ENCODE data around the gene RAF1.

DNA sequence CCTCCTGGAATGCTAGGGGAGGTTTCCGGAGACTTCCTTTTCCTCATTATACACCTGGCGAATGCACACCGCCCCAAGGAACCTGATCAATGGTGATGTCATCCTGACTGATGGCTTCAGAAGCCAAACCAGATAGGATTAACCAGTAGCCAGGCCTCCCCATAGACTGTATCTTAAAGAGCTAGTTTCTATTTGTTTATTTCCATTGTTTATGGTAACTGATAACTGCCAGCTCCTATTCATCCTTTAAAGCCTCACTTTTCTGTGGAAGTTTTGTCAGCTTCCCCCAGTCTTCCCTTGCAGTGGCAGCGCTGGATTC is 118.5 kb downstream of the RAF1 start, which contains the start of gene MKRN2OS:
- TF ChIP-seq, protein P1, sequence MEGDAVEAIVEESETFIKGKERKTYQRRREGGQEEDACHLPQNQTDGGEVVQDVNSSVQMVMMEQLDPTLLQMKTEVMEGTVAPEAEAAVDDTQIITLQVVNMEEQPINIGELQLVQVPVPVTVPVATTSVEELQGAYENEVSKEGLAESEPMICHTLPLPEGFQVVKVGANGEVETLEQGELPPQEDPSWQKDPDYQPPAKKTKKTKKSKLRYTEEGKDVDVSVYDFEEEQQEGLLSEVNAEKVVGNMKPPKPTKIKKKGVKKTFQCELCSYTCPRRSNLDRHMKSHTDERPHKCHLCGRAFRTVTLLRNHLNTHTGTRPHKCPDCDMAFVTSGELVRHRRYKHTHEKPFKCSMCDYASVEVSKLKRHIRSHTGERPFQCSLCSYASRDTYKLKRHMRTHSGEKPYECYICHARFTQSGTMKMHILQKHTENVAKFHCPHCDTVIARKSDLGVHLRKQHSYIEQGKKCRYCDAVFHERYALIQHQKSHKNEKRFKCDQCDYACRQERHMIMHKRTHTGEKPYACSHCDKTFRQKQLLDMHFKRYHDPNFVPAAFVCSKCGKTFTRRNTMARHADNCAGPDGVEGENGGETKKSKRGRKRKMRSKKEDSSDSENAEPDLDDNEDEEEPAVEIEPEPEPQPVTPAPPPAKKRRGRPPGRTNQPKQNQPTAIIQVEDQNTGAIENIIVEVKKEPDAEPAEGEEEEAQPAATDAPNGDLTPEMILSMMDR (IDR thresholded peaks at IDR 0.05), result peak in 1 of 6 experiments; percentile 18
- peak in 1 of 4 donors; percentile 20 for TF ChIP-seq POLR2A (IDR thresholded peaks at IDR 0.05)
